CD1c-positive myeloid dendritic cell (primary cell): ENCODE results near the gene ANXA10.
"Not testable (repeated sequence)": the region's sequence is repeated elsewhere in the genome, so short reads cannot be mapped to it uniquely, and the experiment has no call there.

Experiments used
- DNase-seq: peaks from one replicate; pipeline ENCODE4 v3.0.0-alpha.2; 2016; ENCODE audit errors: extremely low spot score

ANXA10 gene

DNA sequence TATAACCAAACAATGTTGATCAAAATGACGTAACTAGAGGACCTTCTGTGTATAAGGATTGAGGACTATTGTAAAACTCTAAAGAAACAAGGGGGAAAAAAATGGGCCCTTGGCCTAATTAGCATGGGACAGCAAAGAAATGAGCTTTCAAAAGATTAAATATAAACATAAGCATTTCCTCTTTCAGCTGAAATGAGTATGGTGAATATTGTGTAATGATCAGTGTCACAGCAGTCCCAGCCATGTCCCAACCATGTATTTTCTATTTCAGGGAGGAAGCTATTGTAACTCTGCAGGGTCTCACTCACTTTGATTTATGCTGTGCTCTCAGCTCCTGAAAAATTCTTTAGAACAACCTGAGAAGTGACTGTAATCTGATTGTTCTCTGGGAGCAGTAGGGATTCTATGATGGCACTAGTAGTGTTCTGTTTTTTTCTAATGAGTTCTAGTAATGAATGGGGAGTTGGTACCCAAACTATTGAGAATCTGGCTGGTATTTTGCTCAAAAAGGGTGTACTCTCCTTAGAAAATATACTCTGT, 25.8 kb downstream of the ANXA10 start:
- DNase-seq, result no peak

DNA sequence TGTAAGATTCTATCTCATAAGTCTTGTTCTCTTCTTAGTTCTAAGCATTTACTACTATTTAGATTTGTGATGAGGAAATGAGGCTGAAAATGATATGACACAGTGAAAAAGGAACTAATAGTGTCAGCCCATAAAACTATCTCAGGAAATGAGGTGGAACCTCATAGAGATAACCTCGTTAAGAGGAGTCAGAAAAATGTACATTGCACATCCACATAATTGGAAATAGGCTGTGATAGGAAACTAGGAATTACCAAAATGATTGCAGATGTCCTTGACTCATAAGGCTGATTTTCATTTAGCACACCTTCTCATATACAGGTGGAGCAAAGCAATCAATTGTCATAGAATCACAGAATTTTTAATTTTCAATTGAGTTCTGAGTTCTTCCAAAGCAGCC, 26.8 kb downstream of the ANXA10 start:
- DNase-seq, result no peak

DNA sequence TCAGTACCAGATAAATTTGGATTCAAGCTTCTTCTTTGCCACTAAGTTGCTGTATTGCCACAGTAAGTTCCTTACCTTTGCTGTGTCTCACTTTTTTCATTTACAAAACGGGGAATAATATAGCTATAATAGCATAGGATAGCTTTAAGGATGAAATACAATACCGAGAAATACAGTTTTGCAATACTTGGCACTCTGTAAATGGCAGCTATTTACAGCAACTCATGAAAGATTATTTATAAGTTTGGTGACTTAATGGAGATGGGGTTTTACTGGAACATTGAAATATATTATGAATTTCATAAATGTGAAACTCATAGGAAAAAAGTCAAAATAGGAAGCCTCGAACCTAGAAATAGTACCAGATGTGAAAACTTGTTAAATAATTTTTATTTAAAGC, 27.6 kb downstream of the ANXA10 start:
- no peak for DNase-seq

DNA sequence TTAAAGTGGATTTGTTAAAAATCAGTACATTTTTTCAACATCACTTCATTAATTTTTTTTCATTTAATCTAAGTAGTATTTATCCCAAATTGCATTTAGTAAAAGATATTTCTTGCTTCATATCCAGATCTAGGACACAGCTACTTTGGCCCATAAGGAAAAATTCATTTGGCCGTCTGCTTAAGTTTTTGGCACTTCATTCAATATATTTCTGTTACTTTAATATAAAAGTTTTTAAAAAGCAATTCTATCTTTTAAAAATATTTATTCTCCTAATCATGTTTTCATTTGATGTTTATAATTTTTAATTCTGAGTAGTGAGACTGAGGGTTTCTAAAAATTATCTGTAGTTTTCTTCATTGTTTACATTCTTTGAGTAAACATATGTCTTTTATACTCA, 28.5 kb downstream of the ANXA10 start:
- no peak for DNase-seq

DNA sequence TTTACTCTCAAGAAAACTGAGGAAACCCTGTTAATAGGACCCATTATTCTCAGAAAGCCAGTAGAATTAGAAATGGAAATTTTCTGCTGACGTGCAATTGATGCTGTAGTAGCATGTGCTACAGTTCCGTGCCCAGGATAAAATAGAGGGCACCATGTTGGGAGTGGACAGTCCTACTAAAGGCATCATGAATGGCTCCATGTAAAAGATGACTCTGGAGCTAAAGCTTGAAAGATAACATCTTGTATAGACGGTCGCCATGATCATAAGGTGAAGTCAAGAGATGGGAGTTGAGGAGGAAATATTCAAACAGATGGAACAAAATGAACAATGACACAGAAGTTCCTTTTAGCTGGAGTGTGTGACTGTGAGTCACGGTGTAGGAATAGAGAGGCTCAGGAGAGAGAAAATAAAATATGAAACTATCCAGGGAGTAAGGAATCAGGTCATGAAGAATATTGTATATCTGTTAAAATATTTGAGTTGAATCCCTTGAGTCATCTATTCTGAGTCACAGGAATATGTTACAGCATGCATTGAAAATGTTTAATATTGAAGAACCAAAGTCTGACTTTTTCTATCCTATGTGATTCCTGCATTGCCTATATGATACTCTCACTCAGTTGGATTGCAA, 31.8 kb downstream of the ANXA10 start:
- no peak for DNase-seq

DNA sequence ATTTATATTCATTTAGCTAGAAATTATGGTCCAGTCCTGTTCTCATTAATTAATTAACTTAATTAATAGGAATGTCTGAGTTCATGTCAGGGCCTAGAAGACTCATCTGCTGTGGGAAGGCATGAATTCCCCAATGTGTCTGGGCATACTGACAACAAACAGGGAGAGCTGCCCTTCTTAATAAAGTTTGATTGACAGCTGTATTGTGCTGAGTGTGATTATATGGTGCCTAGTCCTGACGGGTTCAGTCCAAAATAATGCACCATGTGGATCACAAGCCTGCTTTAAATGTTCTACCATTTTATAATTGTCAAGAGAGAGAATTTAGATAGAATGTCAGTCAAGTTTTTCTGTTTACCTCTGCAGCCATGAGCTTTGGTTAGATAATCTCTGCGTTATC, 34.6 kb downstream of the ANXA10 start:
- DNase-seq, result no peak

DNA sequence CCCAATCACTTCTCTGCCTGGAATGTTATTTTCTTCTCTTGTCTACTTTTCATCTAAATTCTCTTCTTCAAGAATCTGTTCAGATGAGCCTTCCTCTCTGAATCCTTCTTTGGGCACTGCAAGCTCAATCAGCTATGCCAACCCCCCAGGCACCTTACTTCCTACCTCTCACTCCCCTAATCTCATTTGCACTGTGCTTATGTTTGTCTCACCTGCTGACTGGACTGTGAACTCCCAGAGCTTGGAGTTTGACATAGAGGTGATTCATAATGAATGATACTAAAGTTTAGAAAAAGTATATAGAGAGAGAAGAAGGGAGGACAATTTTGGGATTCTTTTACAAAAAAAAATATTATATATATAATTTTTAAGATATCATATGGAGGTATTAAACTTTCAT, 36.3 kb downstream of the ANXA10 start:
- no peak for DNase-seq

DNA sequence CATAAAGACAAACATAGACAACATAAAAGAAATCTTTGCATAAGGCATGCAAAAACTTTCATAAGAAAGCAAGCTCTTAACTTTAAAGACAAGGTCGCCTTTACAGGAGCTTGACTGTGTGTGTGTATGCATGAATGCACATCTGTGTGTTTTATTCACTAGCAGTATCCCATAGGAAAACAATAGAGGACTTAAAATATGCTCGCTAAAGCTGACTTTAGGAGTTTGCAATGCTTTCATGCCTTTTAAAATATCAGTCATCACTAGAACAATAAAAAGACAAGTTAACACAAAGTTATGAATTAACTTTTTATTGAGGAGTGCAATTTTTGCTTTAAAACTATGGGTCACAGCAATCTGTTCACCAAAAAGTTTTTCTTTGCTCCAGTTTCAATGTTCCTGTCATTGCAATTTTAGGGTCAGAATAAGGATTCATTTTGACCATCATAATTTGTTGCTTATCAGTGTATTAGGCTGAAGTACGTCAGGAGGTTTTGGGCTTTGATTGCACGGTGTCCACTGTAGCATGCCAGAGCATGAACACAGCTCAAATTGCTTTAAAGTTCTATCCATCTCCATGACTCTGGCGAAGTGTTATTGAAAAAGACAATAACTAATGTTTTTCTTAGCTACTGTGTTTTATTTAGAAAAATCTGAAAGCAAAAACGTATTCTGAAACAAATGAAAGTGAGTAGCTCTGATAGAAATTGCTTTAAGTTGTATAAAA, 36.9 kb downstream of the ANXA10 start:
- no peak for DNase-seq

DNA sequence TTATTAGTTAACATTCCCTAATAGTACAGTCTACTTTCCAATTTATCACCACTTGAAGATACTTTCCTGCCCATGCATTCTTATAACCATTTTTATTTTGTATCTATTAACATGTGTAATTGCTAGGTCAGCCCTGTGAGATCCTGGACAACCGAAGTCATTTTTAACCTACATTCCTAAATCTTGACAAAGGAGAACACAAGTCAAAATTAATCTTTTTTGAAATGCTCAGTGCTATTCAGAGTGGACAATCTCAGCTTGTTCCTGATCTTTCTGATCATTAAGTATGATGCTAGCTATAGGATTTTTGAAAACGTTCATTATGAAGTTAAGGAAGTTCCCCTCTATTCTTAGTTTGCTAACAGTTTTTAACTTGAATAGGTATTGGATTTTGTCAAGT, 37.5 kb downstream of the ANXA10 start:
- DNase-seq, result no peak

DNA sequence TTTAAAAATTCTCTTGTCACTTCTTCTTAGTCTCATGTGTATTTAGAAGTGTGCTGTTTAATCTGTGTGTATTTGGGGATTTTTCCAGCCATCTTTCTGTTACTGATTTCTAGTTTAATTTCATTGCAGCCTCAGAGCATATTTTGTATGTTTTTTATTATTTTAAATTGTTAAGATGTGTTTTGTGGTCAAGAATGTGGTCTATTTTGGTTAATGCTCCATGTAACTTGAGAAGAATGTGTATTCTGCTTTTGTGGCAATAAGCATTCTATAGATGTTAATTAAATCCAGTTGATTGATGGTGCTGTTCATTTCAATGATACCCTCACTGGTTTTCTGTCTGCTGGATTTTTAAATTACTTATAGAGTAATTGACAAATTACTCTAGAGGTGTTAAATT, 38.9 kb downstream of the ANXA10 start:
- no peak for DNase-seq

DNA sequence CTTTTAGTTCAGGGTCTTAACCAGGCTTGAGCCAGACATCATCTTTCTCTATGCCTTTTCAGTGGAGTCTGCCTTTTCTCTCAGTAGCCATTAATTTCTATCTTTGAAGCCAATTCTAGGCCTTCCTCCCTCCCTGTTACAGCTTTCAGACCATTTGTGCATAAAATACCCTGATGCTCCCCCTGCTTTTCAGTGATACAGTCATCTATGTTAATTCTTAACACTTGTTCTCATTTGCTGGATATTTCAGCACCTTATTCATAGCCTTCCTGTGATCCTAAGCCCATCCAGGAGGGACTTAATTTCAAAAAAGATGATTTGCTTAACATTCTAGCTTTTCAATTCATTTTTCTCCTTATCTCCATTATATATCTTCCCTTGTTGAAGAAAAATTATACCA, 42.3 kb downstream of the ANXA10 start:
- no peak for DNase-seq

DNA sequence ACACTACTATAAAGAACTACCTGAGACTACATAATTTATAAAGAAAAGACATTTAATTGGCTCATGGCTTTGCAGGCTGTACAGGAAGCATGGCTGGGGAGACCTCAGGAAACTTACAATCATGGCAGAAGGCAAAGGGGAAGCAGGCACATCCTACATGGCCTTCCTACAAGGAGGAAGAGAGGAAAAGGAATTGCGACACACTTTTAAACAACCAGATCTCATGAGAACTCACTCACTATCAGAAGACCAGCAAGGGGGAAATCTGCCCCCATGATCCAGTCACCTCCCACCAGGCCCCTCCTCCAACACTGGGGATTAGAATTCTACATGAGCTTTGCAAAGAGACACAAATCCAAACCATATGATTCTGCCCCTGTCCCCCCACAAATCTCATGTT, 43.5 kb downstream of the ANXA10 start:
- not testable (repeated sequence) for DNase-seq

DNA sequence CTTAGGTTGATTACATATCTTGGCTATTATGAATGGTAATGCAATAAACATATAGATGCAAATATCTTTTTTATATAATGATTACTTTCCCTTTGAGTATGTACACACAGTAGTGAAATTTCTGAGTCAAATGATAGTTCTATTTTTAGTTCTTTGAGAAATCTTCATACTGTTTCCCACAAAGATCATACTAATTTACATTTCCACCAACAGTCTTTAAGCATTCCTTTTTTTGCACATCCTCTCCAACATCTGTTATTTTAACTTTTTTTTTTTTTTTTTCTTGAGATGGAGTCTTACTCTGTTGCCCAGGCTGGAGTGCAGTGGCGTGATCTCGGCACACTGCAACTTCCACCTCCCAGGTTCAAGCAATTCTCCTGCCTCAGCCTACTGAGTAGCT, 45.4 kb downstream of the ANXA10 start:
- DNase-seq, result not testable (repeated sequence)

DNA sequence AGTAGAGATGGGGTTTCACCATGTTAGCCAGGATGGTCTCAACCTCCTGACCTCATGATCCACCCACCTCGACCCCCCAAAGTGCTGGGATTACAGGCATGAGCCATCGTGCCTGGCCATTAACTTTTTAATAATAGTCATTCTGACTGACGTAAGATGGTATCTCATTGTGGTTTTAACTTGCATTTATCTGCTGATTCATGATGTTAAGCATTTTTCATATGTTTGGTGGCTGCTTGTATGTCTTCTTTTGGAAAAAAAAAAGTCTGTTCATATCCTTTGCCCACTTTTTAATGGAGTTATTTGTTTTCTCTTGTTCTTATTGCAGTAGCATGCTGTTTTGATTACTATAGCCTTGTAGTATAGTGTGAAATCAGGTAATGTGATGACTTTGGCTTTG, 45.8 kb downstream of the ANXA10 start:
- DNase-seq, result no peak

DNA sequence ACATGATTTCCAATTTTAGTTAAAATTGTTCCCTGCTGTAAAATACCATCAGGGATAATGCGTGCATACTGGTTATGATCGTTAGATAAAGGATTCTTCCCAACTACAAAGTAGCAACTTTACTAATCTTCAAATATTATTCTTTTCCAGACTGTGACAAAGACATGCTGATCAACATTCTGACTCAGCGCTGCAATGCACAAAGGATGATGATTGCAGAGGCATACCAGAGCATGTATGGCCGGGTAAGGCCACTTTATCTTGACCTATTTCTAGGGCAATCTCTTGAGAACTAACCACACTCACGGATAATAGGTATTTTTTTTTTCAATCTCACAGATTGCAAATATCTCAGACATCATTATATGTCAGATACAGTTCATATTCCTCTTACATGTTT, 47.0 kb downstream of the ANXA10 start:
- no peak for DNase-seq

DNA sequence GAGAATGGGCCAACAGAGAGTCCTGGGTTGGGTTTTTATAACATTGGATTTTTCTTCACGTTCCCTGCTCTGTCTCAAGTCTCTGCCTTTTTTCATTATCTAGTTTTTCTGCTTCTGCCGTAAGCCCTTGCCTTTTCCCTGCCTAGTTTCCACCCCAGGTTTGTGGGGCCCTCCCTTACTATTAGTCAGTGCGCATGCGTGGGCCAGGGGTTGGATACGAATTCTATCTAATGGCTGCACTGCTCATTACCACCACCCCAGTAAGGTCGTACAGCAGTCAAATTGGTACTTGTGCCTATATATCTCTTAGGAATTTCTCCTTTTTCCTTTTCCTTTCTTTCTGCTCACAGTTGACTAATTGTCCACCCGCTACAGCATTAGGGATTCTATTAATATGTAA, 49.4 kb downstream of the ANXA10 start:
- no peak for DNase-seq

DNA sequence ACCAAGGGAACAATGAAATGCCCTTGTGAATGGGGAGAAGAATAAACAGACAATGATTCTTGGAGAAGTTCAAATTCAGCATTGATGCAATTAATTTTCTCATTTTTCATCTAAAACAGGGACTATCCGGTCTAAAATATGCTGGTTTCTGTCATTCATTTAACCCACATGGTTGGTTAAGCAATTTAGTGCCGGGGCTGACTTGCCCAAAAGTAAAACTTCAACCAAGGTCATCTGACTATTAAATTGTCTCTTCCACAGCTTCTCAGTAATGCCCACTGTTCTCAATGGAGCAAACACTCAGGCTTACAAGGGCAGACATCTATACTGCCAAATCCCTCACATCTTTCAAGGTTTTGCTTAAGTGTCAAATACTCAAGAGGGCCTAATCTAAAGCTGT, 51.3 kb downstream of the ANXA10 start:
- DNase-seq, result no peak

DNA sequence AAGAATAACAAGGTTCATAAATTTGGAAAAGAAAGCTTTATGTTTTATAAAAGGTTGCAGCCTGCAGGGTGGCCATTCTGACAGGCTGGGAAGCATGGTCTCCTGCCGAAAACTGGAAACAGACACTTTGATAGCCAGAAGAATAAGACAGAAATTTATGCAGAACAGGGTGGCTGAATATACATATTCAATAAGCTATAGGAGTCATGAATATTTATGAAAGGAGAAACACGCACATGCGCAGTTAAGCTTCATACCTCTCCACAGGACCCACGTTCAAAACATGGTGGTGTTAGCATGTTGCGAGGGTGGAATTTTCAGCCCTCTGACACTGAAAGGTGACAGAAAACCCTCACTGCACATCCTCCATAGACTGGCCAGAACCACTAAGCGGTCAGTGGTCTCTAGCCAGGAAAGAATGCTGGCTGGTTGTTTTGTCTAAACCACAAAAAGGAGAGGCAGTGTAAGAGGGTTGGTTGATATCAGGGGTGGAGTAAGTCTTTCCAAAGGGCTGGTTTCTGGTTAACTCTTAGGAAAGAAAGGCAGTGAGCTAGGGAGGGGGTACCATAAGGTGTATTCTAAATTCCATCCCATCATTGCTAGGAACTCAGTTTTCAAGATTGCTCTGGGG, 58.2 kb downstream of the ANXA10 start:
- DNase-seq, result no peak

DNA sequence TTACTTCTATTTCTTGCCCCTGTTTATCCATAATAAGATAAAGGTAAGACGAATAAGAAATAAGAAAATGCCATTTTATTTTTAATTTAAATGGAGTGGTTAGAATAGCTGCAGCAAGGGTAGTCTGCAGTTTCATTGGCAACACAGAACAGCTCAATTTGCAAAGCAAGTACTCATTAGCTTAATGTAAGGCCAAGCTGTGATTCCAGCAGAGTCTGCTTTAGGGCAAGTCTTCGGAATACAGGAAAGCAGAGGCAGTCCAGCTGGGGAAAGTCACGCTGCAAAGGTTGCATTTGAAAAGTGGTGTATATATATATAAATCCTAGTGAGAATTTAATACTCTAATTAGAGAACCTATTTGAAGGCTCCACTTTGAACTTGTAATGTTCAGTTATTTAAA, 59.0 kb downstream of the ANXA10 start:
- DNase-seq, result no peak

DNA sequence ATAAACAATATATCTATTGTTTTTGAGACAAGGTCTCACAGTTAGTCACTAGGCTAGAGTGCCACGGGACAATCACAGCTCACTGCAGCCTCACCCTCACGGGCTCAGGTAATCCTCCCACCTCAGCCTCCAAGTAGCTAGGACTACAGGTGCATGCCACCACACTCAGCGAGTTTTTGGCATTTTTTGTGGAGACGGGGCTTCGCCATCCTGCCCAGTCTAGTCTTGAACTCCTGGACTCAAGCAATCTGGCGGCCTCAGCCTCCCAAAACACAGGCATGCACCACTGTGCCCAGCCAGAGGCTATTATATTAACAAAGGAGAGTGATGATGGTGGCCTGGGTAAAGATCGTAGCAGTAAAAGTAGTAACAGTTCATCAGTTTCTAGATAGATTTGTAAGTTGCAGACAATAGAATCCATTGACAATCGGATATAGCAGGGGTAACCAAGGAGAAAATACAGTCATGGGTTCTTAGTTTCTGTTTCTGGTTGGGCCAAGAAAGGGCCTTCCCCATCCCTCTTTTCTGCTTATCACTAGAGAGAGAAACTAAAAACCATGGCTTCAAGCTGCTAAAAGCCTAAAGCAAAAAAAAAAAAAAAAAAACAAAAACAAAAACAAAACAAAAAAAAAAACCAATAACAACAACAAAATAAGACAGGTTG, 60.6 kb downstream of the ANXA10 start:
- DNase-seq, result no peak

DNA sequence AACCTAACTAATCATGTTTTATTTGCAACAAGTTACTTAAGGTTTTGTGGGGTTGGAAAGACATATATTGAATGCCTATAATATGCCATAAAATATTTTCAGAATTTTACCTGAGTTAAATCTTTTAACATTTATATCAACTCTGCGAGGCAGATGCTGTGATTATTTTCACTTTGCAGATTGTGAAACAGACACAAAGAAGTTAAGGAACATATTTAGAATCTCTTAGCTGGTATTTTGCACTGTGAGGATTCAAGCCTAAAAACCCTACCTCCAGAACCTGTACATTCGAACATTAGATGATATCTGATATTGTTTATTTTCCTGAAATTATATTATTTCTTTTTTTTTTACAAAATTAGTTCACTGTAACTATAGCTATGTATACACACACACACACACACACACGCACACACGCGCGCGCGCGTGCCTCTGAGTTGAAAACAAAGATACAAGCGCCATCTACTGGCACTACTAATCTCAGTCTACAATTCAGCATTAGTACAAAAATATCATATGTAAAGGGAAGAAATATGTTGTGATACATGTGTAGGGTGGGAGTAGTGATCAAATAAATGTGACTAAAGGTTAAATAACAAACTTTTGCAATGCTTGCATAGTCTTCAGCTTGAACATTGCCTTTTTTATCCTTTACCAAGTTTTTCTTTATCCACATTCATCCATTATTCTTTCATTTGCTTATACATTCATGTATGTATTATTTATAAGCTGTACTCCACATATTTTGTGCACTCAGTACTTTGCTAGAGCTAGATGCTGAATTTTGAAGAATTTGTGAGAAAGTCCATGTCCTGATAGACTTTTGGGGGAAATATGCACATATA, 61.5 kb downstream of the ANXA10 start:
- peak; percentile 51 for DNase-seq
